Spleen (tissue), 7 donors: ENCODE measurements around the gene TBCC.
"Not testable (repeated sequence)": the region's sequence is repeated elsewhere in the genome, so short reads cannot be mapped to it uniquely, and the experiment has no call there.

Source experiments
- POLR2A ChIP-seq, 3 donors: fragments of 450-650 bp; IDR thresholded peaks; one replicate each; pipeline ENCODE4 v1.5.1; 2017; ENCODE audit warnings: antibody characterized with exemption in 3 of 3, mild to moderate bottlenecking in 1 of 3
- POLR2AphosphoS5 ChIP-seq, 3 donors: sonication (generic); formaldehyde crosslinking; IDR thresholded peaks; one replicate each; pipeline ENCODE4 v1.5.1; 2017; ENCODE audit warnings: antibody characterized with exemption in 3 of 3
- TF ChIP-seq, protein P1 (sequence below), 11 experiments: fragments of 200-600 bp in 7 of 11; fragments of 450-650 bp in 4 of 11; sonication (generic) in 4 of 11; IDR thresholded peaks in 8 of 11; conservative IDR thresholded peaks in 3 of 11; 1 replicate in 7 of 11; 2 replicates in 4 of 11; pipeline versions ENCODE4 v1.4.0 to v1.8.0; 2016 to 2021; ENCODE audit warnings: antibody characterized with exemption in 11 of 11, inconsistent platforms in 4 of 11, mild to moderate bottlenecking in 1 of 11
- donor health status: DM: no; HTN: no; CAD: no; lungs with moderate emphysema.
- donor health status: DM: no; HTN: no; CAD: no.
- donor health status: DM: no; HTN: no; CAD: no.

DNA sequence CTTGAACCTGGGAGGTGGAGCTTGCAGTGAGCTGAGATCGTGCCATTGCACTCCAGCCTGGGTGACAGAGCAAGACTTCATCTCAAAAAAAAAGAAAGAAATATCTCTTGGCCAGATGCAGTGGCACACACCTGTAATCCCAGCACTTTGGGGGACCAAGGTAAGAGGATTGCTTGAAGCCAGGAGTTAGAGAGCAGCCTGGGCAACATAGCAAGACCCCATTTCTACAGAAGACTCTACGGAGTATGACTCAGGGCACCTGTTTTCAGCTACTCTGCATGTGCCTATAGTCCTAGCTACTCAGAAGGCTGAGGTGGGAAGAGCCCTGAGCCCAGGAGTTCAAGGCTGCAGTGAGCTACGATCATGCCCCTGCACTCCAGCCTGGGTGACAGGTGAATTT is 43.1 kb downstream of the TBCC start:
- not testable (repeated sequence) for TF ChIP-seq POLR2A, POLR2AphosphoS5 (IDR thresholded peaks at IDR 0.05)
- TF ChIP-seq, protein P1, sequence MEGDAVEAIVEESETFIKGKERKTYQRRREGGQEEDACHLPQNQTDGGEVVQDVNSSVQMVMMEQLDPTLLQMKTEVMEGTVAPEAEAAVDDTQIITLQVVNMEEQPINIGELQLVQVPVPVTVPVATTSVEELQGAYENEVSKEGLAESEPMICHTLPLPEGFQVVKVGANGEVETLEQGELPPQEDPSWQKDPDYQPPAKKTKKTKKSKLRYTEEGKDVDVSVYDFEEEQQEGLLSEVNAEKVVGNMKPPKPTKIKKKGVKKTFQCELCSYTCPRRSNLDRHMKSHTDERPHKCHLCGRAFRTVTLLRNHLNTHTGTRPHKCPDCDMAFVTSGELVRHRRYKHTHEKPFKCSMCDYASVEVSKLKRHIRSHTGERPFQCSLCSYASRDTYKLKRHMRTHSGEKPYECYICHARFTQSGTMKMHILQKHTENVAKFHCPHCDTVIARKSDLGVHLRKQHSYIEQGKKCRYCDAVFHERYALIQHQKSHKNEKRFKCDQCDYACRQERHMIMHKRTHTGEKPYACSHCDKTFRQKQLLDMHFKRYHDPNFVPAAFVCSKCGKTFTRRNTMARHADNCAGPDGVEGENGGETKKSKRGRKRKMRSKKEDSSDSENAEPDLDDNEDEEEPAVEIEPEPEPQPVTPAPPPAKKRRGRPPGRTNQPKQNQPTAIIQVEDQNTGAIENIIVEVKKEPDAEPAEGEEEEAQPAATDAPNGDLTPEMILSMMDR (IDR thresholded peaks at IDR 0.05 in 8 of 11, conservative IDR thresholded peaks at IDR 0.05 in 3 of 11) = not testable (repeated sequence)
